Measurements from ENCODE around the gene RRBP1. TPM values are rescaled to one million over a fixed set of nuclear protein-coding genes. Genes with fewer than 3 reads are reported as not detected.

The RRBP1 gene
- total RNA-seq, 1 donor from 2014 or later, result 101 TPM

GRCh38 chr20:17706632-17707031 lies 24.6 kb upstream of the RRBP1 start:
- Histone ChIP-seq H3K4me3 (no peak overlapping the region), H3K4me1 (no peaks in the 10 kb centered on the region), H3K27me3 (no peaks in the 10 kb centered on the region), H3K9me3 (no peaks in the 10 kb centered on the region), H3K27ac (no peak overlapping the region), H3K36me3 (no peaks in the 10 kb centered on the region)
- DNase-seq (ENCODE audit: low spot score in 2 of 2), result no peak
- intact Hi-C loops (cut with DNase I), result no loop called here
- no peak for TF ChIP-seq CTCF (IDR thresholded peaks at IDR 0.05)

GRCh38 chr20:17705916-17706315 lies 23.9 kb upstream of the RRBP1 start:
- Histone ChIP-seq H3K36me3 (no peaks in the 10 kb centered on the region), H3K4me1 (no peaks in the 10 kb centered on the region), H3K9me3 (no peaks in the 10 kb centered on the region), H3K27me3 (no peaks in the 10 kb centered on the region), H3K27ac (no peak overlapping the region), H3K4me3 (no peak overlapping the region)
- no peak for DNase-seq (ENCODE audit: low spot score in 2 of 2)
- intact Hi-C loops (cut with DNase I), result no loop called here
- TF ChIP-seq CTCF (IDR thresholded peaks at IDR 0.05), result no peak

- no peak for DNase-seq (ENCODE audit: low spot score in 2 of 2)
- no peaks in the 10 kb centered on the region for H3K9me3 ChIP-seq
- H3K4me3 ChIP-seq, result no peak overlapping the region
- no peaks in the 10 kb centered on the region for H3K4me1 ChIP-seq
- no peak for TF ChIP-seq CTCF (IDR thresholded peaks at IDR 0.05)
- no peaks in the 10 kb centered on the region for H3K27me3 ChIP-seq
- H3K27ac ChIP-seq, result no peak overlapping the region
- intact Hi-C loops (cut with DNase I), result no loop called here
- H3K36me3 ChIP-seq, result no peaks in the 10 kb centered on the region
These were observed 22.7 kb upstream of the RRBP1 start for GRCh38 chr20:17704589-17705317.

GRCh38 chr20:17701826-17702225 lies 19.8 kb upstream of the RRBP1 start:
- intact Hi-C loops (cut with DNase I), result no loop called here
- no peak for TF ChIP-seq CTCF (IDR thresholded peaks at IDR 0.05)
- Histone ChIP-seq H3K27ac (no peak overlapping the region), H3K4me1 (no peaks in the 10 kb centered on the region), H3K27me3 (no peaks in the 10 kb centered on the region), H3K4me3 (no peak overlapping the region), H3K9me3 (no peaks in the 10 kb centered on the region), H3K36me3 (no peaks in the 10 kb centered on the region)
- DNase-seq (ENCODE audit: low spot score in 2 of 2), result no peak

GRCh38 chr20:17700637-17701036 lies 18.6 kb upstream of the RRBP1 start:
- intact Hi-C loops (cut with DNase I), result no loop called here
- no peaks in the 10 kb centered on the region for H3K36me3 ChIP-seq

More at GRCh38 chr20:17700637-17701036, 18.6 kb upstream of the RRBP1 start:
- H3K4me1 ChIP-seq, result no peaks in the 10 kb centered on the region
- no peak for DNase-seq (ENCODE audit: low spot score in 2 of 2)
- no peaks in the 10 kb centered on the region for H3K9me3 ChIP-seq
- TF ChIP-seq CTCF (IDR thresholded peaks at IDR 0.05), result no peak
- H3K27me3 ChIP-seq, result no peaks in the 10 kb centered on the region
- H3K4me3 ChIP-seq, result no peak overlapping the region
- H3K27ac ChIP-seq, result no peak overlapping the region
